ENCODE results near the gene NSD2. TPM values are rescaled to one million over a fixed set of nuclear protein-coding genes. Genes with fewer than 3 reads are reported as not detected.

The NSD2 gene
- total and polyA plus RNA-seq, 2 donors (not counting 1 experiment from before 2014, with no cell fraction given) = 14.2 to 64.8 TPM

DNA sequence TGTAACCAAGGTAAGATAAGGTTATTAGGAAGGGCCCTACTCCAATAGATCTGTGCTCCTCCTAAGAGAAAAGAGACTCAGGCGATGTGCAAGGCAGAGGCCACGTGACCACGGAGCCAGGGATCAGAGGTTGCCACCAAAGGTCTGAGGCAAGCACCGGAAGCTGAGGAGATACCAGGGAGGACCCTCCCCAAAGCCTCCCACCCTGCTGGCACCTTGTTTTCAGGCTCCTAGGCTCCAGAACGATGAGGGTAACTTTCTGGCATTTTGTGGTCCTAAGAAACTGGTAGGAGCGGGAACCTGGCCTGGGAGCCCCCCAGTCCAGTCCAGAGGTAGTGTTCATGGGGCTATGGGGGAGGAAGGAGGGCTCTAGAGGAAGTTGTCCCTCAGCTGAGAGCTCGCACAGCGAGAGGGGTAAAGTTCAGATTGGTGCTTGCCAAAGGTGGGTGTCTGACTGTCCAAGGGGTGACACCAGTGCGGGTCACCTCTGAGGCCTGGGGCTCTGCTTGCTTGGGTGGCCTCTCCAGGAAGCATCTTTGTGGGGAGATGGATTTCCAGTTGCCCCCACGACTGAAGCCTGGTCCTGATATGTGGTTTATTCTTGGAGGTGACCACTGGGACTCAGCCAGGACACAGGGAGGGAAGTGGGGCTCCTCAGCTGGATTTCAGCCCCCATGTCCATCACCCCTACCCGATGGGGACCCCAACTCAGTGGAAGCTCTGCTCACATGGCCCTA lies 7.7 kb upstream of the NSD2 start:
- Histone ChIP-seq H3K4me1 (ENCODE audit: control insufficient read depth in 2 of 2, insufficient read depth in 2 of 2, low read length in 2 of 2) (peaks cover 12 to 17% of the 10 kb centered on the region in 2 donors), H3K9me3 (ENCODE audit: control extremely low read depth in 1 of 3, control insufficient read depth in 2 of 3, insufficient read depth in 1 of 3, low read length in 2 of 3) (no peaks in the 10 kb centered on the region), H3K4me2 (replicated peaks; ENCODE audit: low read depth, low read length, poor library complexity, severe bottlenecking) (no peak overlapping the region), H3K27me3 (replicated peaks in 1 of 4; ENCODE audit: control extremely low read depth in 1 of 4, control insufficient read depth in 3 of 4, insufficient read depth in 4 of 4, low read length in 3 of 4) (peaks cover 0 to 7% (median 2%) of the 10 kb centered on the region in 4 experiments), H3K79me2 (ENCODE audit: control insufficient read depth, insufficient read depth, low read length) (no peaks in the 10 kb centered on the region), H4K20me1 (ENCODE audit: control insufficient read depth, insufficient read depth, low read length, poor library complexity, severe bottlenecking) (peaks cover 3% of the 10 kb centered on the region), H3K4me3 (ENCODE audit: control extremely low read depth in 1 of 5, extremely low read depth in 1 of 5, insufficient read depth in 1 of 5, low read depth in 2 of 5, low read length in 4 of 5) (no peak overlapping the region), H3K9ac (ENCODE audit: low read length) (no peak overlapping the region), H3K36me3 (replicated peaks in 1 of 2; ENCODE audit: control extremely low read depth in 1 of 2, control insufficient read depth in 1 of 2, extremely low read depth in 1 of 2, insufficient read depth in 2 of 2, low read length in 1 of 2) (no peaks in the 10 kb centered on the region), H3K27ac (ENCODE audit: low read length in 2 of 2) (no peak overlapping the region), H2AFZ (ENCODE audit: insufficient read depth, low read depth, low read length, poor library complexity, severe bottlenecking) (no peak overlapping the region)
- TF ChIP-seq EZH2 (IDR thresholded peaks at IDR 0.05; ENCODE audit: borderline replicate concordance, insufficient read depth, low read depth, low read length, poor library complexity, severe bottlenecking) (no peak), CTCF (IDR thresholded peaks at IDR 0.05) (no peak)
- CTCF ChIA-PET = interaction anchor here (2.1 kb wide), 1 partner anchor 36 kb away, joined by 8 read pairs; no protein-coding TSS in a partner anchor
- POLR2A ChIA-PET = no interaction called here
- ATAC-seq (ENCODE audit: low read depth) = no peak
- peaks cover 18% of the 10 kb centered on the region for H3K4me1 Mint-ChIP-seq
- DNase-seq = no peak
- H3K9me3 Mint-ChIP-seq (ENCODE audit: insufficient read depth) = no peaks in the 10 kb centered on the region
- WGBS (ENCODE audit: insufficient coverage) = 90% methylated on average over 11 of the region's 11 CpGs
- H3K4me3 Mint-ChIP-seq = peak overlapping the region; percentile 34
- no peak overlapping the region for H3K27ac Mint-ChIP-seq
- intact Hi-C loops (cut with micrococcal nuclease) = no loop called here
- no peaks in the 10 kb centered on the region for H3K27me3 Mint-ChIP-seq
